ENCODE results near the gene ARL17B. TPM values are rescaled to one million over a fixed set of nuclear protein-coding genes. Genes with fewer than 3 reads are reported as not detected.
"Not testable (repeated sequence)": the region's sequence is repeated elsewhere in the genome, so short reads cannot be mapped to it uniquely, and the experiment has no call there.

Gene ARL17B
- total RNA-seq, 4 donors from 2014 or later = 11.5 to 20.6 (median 18.0) TPM; not detected in 1

- in situ Hi-C loops (cut with MboI; ENCODE audit: low pct_ligation_motif_present in 1 of 4, low pct_unique_long_range_greater_than_20kb in 1 of 4, low sequenced_read_pairs in 3 of 4) = loop anchor here in 1 of 4 donors (25.0 kb wide), 1 partner anchor 188 kb away; no protein-coding TSS in a partner anchor
These were observed 136.7 kb downstream of the ARL17B start for GRCh38 chr17:46224864-46225263.

More at GRCh38 chr17:46224864-46225263, 136.7 kb downstream of the ARL17B start:
- intact Hi-C loops (cut with DNase I; ENCODE audit: low total_unique reads); DNase-seq; H3K9me3 ChIP-seq; H3K27me3 ChIP-seq; H3K36me3 ChIP-seq; H3K4me1 ChIP-seq: not testable (repeated sequence)
- no CpG with 5 or more reads among the region's 54 CpGs for WGBS, 2 donors (ENCODE audit: low coverage in 1 of 2)
- H3K27ac ChIP-seq = peak overlapping the region; percentile 60 to 81 (median 76)
- H3K4me3 ChIP-seq = peak overlapping the region; percentile 59 to 80 (median 72)

Small RNA genes within 50 kb of the gene (small RNA-seq; reads per million reads assigned to genes)
- 0 reads per million in 4 donors for gene RN7SL656P

Other genes with a start within 250 kb of the ARL17B start
- gene KANSL1, start 168.3 kb downstream of the ARL17B start, total RNA-seq = 100 to 1,000 TPM in 3 of 4 donors, 10 to 100 TPM in 1; 80.3 to 201 (median 146) TPM
- gene LRRC37A, start 66.6 kb downstream of the ARL17B start, total RNA-seq = 1 to 10 TPM; 1.1 to 7.0 (median 2.5) TPM
- gene LRRC37A2, start 150.7 kb upstream of the ARL17B start, total RNA-seq = 10 to 100 TPM; 18.0 to 32.2 (median 24.2) TPM
- gene ARL17A, start 217.9 kb upstream of the ARL17B start, total RNA-seq = 10 to 100 TPM; 10.8 to 30.8 (median 22.1) TPM
- 10 to 100 TPM; 18.1 to 51.3 (median 47.0) TPM for gene NSF, start 228.9 kb upstream of the ARL17B start, total RNA-seq

Measured in transverse colon (tissue), 4 donors.